Measurements from ENCODE around the gene BANP. TPM values are rescaled to one million over a fixed set of nuclear protein-coding genes. Genes with fewer than 3 reads are reported as not detected.
"Not testable (repeated sequence)": the region's sequence is repeated elsewhere in the genome, so short reads cannot be mapped to it uniquely, and the experiment has no call there.

The BANP gene
- total and polyA plus RNA-seq, 2 donors from 2014 or later, result 12.4 to 26.3 TPM

GRCh38 chr16:87976665-87977064 lies 25.4 kb downstream of the BANP start:
- no peak for DNase-seq
- Histone ChIP-seq H3K27me3 (ENCODE audit: control insufficient read depth, insufficient read depth, low read length) (no peaks in the 10 kb centered on the region), H3K27ac (ENCODE audit: low read depth in 2 of 2, low read length in 2 of 2) (no peak overlapping the region), H3K9ac (ENCODE audit: low read length in 3 of 3) (no peak overlapping the region), H3K4me1 (ENCODE audit: control insufficient read depth in 2 of 3, insufficient read depth in 2 of 3, low read depth in 1 of 3, low read length in 3 of 3) (no peaks in the 10 kb centered on the region), H3K9me3 (ENCODE audit: control insufficient read depth in 2 of 3, insufficient read depth in 1 of 3, low read length in 3 of 3) (peaks cover 0 to 3% (median 2%) of the 10 kb centered on the region in 3 donors), H3K4me3 (ENCODE audit: low read length in 3 of 3) (no peak overlapping the region), H3K36me3 (ENCODE audit: control insufficient read depth in 2 of 3, insufficient read depth in 3 of 3, low read length in 3 of 3) (peaks cover 0 to 4% (median 2%) of the 10 kb centered on the region in 3 donors)
- intact Hi-C loops (cut with DNase I), result no loop called here
- no peak for FAIRE-seq
- no peak for TF ChIP-seq CTCF (IDR thresholded peaks at IDR 0.05; ENCODE audit: borderline replicate concordance, extremely low read depth, insufficient read depth)

GRCh38 chr16:87978127-87978526 lies 26.9 kb downstream of the BANP start:
- Histone ChIP-seq H3K9me3 (ENCODE audit: control insufficient read depth in 2 of 3, insufficient read depth in 1 of 3, low read length in 3 of 3) (no peaks in the 10 kb centered on the region), H3K4me1 (ENCODE audit: control insufficient read depth in 2 of 3, insufficient read depth in 2 of 3, low read depth in 1 of 3, low read length in 3 of 3) (no peaks in the 10 kb centered on the region), H3K27me3 (ENCODE audit: control insufficient read depth, insufficient read depth, low read length) (no peaks in the 10 kb centered on the region), H3K9ac (ENCODE audit: low read length in 3 of 3) (no peak overlapping the region), H3K4me3 (ENCODE audit: low read length in 3 of 3) (no peak overlapping the region), H3K27ac (ENCODE audit: low read depth in 2 of 2, low read length in 2 of 2) (no peak overlapping the region), H3K36me3 (ENCODE audit: control insufficient read depth in 2 of 3, insufficient read depth in 3 of 3, low read length in 3 of 3) (peaks cover 0 to 4% (median 2%) of the 10 kb centered on the region in 3 donors)
- FAIRE-seq, result no peak
- no peak for DNase-seq
- intact Hi-C loops (cut with DNase I), result no loop called here
- no peak for TF ChIP-seq CTCF (IDR thresholded peaks at IDR 0.05; ENCODE audit: borderline replicate concordance, extremely low read depth, insufficient read depth)

DNA sequence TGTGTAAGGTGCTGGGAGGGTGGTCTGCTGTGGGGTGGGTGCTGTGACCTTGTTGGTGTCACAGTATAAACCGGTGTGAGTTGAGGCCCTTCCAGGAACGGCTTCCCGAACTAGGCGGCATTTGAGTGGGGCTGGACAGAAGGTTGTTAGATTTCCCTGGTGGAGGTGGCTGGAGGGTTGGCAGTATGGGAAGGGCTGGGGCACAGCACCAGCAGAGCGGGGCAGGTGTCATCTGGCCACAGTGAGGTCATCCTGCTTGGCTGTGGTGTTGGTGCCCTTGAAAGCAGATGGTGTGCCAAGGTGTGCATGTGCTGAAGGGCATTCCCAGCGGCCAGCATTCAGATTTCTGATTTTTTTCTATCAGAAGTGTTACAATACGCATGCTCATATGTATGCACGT lies 28.1 kb downstream of the BANP start:
- no peaks in the 10 kb centered on the region for H3K9me3 ChIP-seq (ENCODE audit: control insufficient read depth in 2 of 3, insufficient read depth in 1 of 3, low read length in 3 of 3)
- H3K4me1 ChIP-seq (ENCODE audit: control insufficient read depth in 2 of 3, insufficient read depth in 2 of 3, low read depth in 1 of 3, low read length in 3 of 3), result no peaks in the 10 kb centered on the region
- no peak overlapping the region for H3K27ac ChIP-seq (ENCODE audit: low read depth in 2 of 2, low read length in 2 of 2)
- no peak for TF ChIP-seq CTCF (IDR thresholded peaks at IDR 0.05; ENCODE audit: borderline replicate concordance, extremely low read depth, insufficient read depth)
- DNase-seq (no peak), FAIRE-seq (no peak)
- H3K9ac ChIP-seq (ENCODE audit: low read length in 3 of 3), result no peak overlapping the region
- intact Hi-C loops (cut with DNase I), result no loop called here
- H3K4me3 ChIP-seq (ENCODE audit: low read length in 3 of 3), result no peak overlapping the region
- peaks cover 0 to 7% (median 2%) of the 10 kb centered on the region in 3 donors for H3K36me3 ChIP-seq (ENCODE audit: control insufficient read depth in 2 of 3, insufficient read depth in 3 of 3, low read length in 3 of 3)
- H3K27me3 ChIP-seq (ENCODE audit: control insufficient read depth, insufficient read depth, low read length), result no peaks in the 10 kb centered on the region

DNA sequence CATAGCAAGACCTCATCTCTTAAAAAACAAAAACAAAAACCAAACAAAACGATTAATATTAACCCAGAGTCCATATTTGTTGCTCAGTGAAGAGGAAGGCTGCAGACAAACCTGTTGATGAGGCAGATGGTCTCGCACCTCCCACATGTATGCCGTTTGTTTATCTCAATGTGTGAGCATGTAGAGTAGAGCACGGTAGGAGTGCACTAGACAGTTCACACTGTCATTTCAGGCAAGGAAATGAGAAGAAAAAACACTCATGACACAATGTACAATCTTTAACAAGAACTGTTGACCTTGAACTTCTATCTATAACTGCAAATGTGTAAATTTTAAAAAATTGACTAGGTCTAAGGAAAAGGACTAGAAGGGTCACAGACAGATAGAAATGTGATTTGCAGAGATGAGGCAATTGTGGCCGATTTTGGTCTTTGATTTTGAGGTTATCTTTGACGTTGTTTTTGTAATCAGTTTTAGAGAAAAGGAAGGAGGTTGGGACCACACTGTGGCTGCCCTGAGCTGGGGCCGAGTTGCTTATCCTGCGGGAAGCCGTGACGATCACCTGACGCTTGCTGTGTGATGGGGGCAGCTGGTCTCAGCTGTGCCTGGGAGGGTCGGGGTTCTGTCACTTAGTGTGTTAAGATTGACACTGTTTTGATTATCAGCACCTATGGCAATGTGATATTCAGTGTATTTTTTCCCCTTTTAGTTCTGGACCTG lies 28.8 kb downstream of the BANP start:
- H3K4me3 ChIP-seq (ENCODE audit: low read length in 3 of 3); H3K4me1 ChIP-seq (ENCODE audit: control insufficient read depth in 2 of 3, insufficient read depth in 2 of 3, low read depth in 1 of 3, low read length in 3 of 3); H3K27ac ChIP-seq (ENCODE audit: low read depth in 2 of 2, low read length in 2 of 2); H3K27me3 ChIP-seq (ENCODE audit: control insufficient read depth, insufficient read depth, low read length); DNase-seq; intact Hi-C loops (cut with DNase I); H3K9ac ChIP-seq (ENCODE audit: low read length in 3 of 3); FAIRE-seq; H3K9me3 ChIP-seq (ENCODE audit: control insufficient read depth in 2 of 3, insufficient read depth in 1 of 3, low read length in 3 of 3): not testable (repeated sequence)
- peaks cover 0 to 12% (median 2%) of the 10 kb centered on the region in 3 donors for H3K36me3 ChIP-seq (ENCODE audit: control insufficient read depth in 2 of 3, insufficient read depth in 3 of 3, low read length in 3 of 3)

DNA sequence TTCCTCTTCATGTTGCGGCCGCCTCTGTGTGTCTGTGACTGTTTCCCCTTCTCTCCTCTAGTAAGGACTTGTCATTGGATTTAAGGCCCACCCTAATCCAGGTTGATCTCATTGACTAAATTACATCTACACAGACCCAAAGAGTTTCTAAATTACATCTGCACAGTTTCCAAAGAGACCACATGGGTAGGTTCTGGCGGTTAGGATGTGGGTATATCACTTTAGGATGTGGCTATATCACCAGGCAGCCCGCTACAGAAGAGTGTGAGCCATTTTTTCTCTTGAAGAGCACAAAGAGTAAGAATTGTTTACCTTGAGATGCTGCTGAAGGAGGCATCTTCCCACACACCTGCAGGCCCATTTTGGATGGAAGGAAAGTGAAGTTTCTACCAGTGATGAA lies 30.1 kb downstream of the BANP start:
- H3K4me3 ChIP-seq (ENCODE audit: low read length in 3 of 3); H3K27me3 ChIP-seq (ENCODE audit: control insufficient read depth, insufficient read depth, low read length); DNase-seq; H3K9ac ChIP-seq (ENCODE audit: low read length in 3 of 3); H3K27ac ChIP-seq (ENCODE audit: low read depth in 2 of 2, low read length in 2 of 2); FAIRE-seq; H3K4me1 ChIP-seq (ENCODE audit: control insufficient read depth in 2 of 3, insufficient read depth in 2 of 3, low read depth in 1 of 3, low read length in 3 of 3); intact Hi-C loops (cut with DNase I); H3K9me3 ChIP-seq (ENCODE audit: control insufficient read depth in 2 of 3, insufficient read depth in 1 of 3, low read length in 3 of 3): not testable (repeated sequence)
- peaks cover 0 to 12% (median 0%) of the 10 kb centered on the region in 3 donors for H3K36me3 ChIP-seq (ENCODE audit: control insufficient read depth in 2 of 3, insufficient read depth in 3 of 3, low read length in 3 of 3)

All from kidney (tissue), 14 donors.